GM12801 (cell line): ENCODE measurements around the gene ADAMTS2.

Source experiments
- TF ChIP-seq, protein P1 (sequence below): IDR thresholded peaks from one replicate; pipeline ENCODE4 v1.5.1; 2011; ENCODE audit warnings: control low read depth; ENCODE audit not compliant: insufficient read length; ENCODE audit errors: extremely low read depth

The ADAMTS2 gene

DNA sequence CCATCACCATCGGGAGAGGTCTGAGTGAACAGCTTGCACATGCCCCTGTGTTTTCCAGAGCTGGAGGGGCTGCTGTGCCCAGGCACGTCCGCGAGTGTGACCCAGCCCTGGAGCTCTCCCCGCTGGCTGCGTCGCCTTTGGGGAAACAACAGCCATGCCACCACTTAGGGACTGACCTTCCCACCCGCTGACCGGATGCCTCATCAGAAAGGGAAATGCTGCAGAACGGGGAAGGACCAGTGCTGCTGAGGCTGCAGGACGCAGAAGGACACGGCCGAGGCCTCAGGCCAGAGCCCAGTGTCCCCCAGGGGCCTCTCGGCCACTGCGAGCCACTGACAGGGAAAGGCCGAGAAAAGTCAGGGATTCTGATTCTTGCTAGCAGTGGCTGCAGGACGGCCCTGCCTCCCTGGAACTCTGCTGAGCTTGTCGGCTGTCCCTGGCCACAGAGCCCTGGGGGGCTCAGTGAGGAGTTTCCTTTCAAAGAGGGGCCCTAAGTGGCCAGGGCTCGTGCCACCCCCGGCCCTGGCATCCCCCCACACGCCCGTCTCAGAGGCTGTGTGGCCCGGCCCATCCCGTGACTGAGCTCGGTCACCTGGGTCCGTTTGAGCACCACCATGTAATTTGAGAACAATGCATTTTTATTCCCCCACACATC, 154.3 kb downstream of the ADAMTS2 start:
- TF ChIP-seq, protein P1, sequence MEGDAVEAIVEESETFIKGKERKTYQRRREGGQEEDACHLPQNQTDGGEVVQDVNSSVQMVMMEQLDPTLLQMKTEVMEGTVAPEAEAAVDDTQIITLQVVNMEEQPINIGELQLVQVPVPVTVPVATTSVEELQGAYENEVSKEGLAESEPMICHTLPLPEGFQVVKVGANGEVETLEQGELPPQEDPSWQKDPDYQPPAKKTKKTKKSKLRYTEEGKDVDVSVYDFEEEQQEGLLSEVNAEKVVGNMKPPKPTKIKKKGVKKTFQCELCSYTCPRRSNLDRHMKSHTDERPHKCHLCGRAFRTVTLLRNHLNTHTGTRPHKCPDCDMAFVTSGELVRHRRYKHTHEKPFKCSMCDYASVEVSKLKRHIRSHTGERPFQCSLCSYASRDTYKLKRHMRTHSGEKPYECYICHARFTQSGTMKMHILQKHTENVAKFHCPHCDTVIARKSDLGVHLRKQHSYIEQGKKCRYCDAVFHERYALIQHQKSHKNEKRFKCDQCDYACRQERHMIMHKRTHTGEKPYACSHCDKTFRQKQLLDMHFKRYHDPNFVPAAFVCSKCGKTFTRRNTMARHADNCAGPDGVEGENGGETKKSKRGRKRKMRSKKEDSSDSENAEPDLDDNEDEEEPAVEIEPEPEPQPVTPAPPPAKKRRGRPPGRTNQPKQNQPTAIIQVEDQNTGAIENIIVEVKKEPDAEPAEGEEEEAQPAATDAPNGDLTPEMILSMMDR: no peak

DNA sequence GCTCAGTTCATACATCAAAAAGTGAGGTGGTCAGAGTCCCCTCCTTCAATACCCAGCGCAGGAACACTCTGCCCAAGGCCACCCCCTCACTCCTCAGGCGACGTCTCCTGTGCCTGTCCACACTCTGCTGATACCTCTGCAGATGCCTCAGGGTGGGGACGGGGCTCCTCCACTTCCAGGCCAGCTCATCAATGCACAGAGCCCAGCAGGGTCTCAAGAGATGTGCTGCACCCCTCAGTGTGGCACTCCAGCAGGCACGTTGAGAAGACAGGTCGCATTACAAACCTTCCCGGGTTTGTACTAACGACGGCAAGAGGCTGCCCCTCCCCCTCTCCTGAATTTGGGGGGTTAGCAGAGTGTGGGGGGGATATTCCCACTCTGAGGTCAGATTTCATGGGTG, 156.6 kb downstream of the ADAMTS2 start:
- TF ChIP-seq, protein P1: no peak

DNA sequence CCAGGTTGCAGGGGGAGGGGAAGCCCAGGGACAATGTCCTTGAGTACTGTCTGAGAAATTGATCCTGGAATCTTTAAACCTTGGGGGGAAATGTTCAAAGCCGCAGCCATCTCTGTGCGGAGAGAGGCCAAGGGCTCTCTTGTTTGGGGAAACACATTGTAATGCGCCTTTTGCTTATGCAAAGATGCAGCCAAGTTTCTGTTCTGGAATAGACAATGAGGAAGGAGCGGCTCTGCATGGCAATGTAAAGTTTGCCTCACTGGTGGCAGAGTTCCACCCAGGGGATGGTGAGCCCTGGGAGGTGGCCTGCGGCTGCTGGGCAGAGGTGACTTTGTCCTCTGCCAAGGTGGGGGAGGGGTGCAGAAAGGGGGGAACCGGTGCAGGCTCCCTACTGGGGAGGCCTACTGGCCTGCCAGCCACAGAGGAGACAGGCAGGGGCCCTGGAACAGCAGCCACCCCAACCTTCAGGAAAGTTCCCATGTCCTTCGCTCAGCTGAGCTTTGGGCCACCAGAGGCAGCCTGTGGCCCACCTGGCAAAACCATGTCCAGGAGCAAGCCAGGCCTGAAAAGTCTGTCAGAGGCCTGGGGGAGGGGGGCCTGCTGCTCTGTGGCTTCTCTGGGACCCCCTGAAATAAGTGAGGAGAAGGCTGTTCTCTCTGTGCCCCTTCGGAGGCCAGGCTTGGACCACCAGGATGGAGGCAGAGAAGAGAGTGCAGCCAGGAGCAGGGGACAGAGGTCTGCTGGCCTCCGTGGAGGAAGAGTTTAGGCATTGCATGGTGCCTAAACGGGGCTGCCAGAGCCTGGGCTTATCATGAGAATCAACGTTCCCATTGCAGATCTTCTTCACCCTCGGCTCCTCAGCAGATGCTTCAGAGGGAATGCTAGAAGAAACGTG, 157.3 kb downstream of the ADAMTS2 start:
- TF ChIP-seq, protein P1: no peak

DNA sequence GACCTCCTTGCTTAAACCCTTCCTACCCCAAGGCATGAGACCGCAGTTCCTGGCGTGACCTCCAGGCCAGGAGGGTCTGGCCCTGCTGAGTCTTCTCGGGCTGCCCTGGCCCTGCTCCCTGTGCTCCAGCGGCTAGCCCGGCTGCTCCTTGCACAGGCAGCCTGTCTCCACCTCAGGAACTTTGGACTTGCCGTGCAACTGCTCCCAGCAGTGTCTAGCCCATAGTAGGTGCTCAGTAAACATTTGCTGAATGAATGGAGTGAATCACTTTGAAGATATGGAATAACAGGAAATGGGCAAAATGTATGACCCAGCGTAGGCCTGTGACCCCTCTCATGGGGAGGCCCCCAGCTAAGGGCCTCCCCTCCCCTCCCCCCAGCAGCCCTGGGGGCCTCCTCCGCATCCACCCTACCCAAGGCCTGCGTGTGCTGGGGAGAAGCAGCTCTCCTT, 158.0 kb downstream of the ADAMTS2 start:
- TF ChIP-seq, protein P1: no peak

DNA sequence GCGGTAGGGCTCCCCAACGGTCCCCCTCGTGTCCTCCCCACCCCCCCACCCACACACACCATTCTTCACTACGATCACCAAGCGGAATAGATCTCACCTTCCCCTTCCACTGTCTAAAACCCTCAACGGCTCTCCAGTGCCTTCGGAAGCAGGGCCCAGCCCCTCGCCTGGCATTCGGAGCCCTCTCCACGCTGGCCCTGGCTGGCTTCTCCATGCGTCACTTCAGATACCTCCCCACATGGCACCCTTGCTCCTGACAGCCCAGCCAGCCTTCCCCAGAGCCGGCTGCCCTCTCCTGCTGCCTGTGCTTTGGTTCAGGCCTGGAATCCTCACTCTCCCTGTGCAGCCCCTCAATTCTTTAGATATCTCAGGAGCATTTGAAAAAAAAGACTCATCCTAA, 158.5 kb downstream of the ADAMTS2 start:
- TF ChIP-seq, protein P1: no peak

DNA sequence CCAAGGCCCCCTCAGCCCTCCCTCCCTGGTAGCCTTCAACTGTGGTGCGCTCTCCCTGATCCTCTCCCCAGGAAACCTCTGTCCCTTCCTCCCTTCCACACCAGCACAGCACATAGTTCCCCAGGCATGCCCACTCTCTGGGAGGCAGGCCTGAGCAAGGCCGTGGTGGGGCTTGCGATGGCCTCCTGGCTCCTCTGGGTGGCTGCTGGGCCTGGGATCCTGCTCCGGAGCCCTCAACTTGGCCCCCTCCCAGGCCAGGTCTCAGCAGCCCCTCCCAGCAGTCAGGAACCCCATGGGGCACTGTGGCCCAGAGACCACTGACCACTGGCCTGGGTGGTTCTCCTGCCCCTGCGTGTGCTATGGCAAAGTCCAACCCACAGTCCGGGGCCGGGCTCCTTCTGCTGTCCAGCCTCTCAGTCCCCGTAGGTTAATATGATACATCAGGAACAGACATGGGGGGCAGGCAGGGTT, 159.3 kb downstream of the ADAMTS2 start:
- TF ChIP-seq, protein P1: no peak

DNA sequence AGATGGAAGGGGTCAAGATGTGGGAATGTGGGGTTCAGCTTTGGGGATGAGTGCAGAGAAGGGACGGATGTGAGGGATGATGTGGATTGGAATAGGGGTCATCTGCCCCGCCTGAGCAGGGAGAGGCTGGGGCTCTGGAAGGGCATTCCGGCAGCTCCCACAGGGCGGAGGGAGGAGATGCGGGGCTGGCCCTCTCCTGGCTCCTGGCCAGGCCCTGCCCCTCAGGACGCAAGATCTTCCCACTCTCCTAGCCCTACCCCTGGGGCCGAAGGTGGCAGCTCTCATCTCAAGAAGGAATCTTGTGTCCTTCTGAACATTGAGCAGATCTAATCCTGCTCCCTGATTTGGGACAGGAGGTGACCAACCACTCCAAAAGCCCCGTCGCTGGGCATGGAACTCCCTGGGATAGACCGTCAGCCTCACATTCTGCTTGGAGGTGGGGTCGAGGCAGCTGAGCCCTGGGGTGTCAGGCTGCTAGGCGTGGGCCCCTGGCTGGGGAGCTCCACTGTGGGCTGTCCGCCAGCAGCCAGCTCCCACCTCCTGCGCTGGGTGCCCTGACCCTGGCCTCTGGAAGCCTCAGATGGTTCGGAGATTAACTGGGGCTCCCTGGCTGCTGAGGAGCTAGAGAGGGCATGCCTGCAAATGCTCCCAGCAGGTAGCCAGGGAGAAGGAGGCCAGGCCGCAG, 159.9 kb downstream of the ADAMTS2 start:
- TF ChIP-seq, protein P1: no peak
